Measurements from ENCODE around the gene FANCL.

- TF ChIP-seq, protein P1, sequence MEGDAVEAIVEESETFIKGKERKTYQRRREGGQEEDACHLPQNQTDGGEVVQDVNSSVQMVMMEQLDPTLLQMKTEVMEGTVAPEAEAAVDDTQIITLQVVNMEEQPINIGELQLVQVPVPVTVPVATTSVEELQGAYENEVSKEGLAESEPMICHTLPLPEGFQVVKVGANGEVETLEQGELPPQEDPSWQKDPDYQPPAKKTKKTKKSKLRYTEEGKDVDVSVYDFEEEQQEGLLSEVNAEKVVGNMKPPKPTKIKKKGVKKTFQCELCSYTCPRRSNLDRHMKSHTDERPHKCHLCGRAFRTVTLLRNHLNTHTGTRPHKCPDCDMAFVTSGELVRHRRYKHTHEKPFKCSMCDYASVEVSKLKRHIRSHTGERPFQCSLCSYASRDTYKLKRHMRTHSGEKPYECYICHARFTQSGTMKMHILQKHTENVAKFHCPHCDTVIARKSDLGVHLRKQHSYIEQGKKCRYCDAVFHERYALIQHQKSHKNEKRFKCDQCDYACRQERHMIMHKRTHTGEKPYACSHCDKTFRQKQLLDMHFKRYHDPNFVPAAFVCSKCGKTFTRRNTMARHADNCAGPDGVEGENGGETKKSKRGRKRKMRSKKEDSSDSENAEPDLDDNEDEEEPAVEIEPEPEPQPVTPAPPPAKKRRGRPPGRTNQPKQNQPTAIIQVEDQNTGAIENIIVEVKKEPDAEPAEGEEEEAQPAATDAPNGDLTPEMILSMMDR (IDR thresholded peaks at IDR 0.05), result no peak
- no peak for TF ChIP-seq POLR2A (IDR thresholded peaks at IDR 0.05)
These were observed 33.9 kb downstream of the FANCL start for GRCh38 chr2:58207189-58207588.

All from right lobe of liver (tissue), 4 donors.